SK-N-MC (cell line): ENCODE data around the gene RPUSD3.

Experiments used
- DNase-seq: peaks from one replicate; pipeline ENCODE4 v3.0.0-alpha.2; 2011; ENCODE audit warnings: low read depth, low spot score
- H3K27ac ChIP-seq: fragments of 200-600 bp; sonication (generic); 2 replicates; pipeline ENCODE4 v1.5.1; 2016; ENCODE audit warnings: mixed run types
- H3K36me3 ChIP-seq: fragments of 200-600 bp; sonication (generic); 2 replicates; pipeline ENCODE4 v1.6.1; 2017; ENCODE audit warnings: antibody characterized with exemption, low read length, mixed read lengths; ENCODE audit not compliant: insufficient read depth
- H3K4me3 ChIP-seq: fragments of 200-600 bp; sonication (generic); 2 replicates; pipeline ENCODE4 v1.5.1; 2016
- H3K9ac ChIP-seq: fragments of 200-600 bp; sonication (generic); 2 replicates; pipeline ENCODE4 v1.8.0; 2017; ENCODE audit warnings: mixed run types, mixed read lengths; ENCODE audit not compliant: insufficient read length
- H3K9me3 ChIP-seq: fragments of 200-600 bp; sonication (generic); 2 replicates; pipeline ENCODE4 v1.6.1; 2017; ENCODE audit warnings: low read depth, mild to moderate bottlenecking, antibody characterized with exemption, low read length, moderate library complexity, mixed read lengths
- EZH2 ChIP-seq: fragments of 200-600 bp; sonication (generic); IDR thresholded peaks from one replicate; pipeline ENCODE4 v1.6.1; 2017; ENCODE audit warnings: antibody characterized with exemption
- FOXP2 ChIP-seq: optimal IDR thresholded peaks from 2 replicates; pipeline ENCODE3; 2011; ENCODE audit warnings: mild to moderate bottlenecking, moderate library complexity; ENCODE audit not compliant: insufficient read depth; ENCODE audit errors: extremely low read length, control extremely low read depth
- POLR2AphosphoS5 ChIP-seq: IDR thresholded peaks from 2 replicates; pipeline ENCODE4 v1.6.1; 2012; ENCODE audit warnings: mild to moderate bottlenecking, low read depth, low read length, borderline replicate concordance

Gene RPUSD3

DNA sequence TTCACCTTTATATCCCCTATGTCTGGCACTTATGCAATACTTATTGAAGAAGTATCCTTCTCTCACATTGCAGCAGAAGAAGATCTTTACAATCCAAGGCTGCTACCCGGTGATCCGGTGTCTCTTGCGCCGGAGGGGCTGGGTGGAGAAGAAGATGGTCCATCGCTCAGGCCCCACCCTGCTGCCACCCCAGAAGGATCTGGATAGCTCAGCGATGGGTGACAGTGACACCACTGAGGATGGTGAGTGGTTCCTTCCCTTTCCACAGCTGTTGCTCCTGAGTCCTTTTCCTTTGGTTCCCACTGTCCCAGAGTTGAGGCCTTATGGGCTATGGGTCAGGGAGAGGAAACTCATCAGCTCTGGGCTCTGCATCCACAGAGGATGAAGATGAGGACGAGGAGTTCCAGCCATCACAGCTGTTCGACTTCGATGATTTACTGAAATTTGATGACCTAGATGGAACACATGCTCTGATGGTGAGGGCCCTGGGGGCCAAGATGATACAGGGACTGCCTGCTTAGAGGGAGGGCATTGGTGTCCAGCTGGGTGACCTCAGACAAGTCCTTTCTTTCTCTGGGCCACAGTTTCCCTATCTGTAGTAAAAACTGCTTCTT, 30.8 kb downstream of the RPUSD3 start:
- TF ChIP-seq FOXP2 (no peak), EZH2 (no peak), POLR2AphosphoS5 (no peak)
- Histone ChIP-seq H3K4me3 (no peak overlapping the region), H3K9ac (no peak overlapping the region), H3K9me3 (no peaks in the 10 kb centered on the region), H3K27ac (no peak overlapping the region), H3K36me3 (no peaks in the 10 kb centered on the region)
- DNase-seq = no peak

DNA sequence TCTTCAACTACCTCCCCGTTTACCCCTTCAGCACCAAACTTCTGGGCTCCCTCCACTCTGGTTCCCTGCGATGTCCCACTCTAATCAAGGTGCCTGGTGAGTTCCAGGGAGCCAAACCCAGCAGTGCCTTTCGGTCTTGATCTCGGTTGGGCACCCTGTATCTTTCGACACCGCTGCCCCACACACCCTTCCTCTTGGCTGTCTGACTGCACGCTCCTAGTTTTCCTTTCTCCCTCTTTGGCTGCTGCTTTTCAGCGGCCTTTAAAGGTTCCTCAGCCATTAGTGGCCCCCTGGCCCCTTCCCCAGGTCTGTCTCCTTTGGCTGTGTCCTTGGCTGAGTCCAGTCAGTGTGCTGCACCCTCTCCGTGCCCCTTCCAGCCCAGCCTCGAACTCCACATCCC, 33.0 kb downstream of the RPUSD3 start:
- H3K36me3 ChIP-seq = no peaks in the 10 kb centered on the region
- H3K4me3 ChIP-seq = no peak overlapping the region

DNA sequence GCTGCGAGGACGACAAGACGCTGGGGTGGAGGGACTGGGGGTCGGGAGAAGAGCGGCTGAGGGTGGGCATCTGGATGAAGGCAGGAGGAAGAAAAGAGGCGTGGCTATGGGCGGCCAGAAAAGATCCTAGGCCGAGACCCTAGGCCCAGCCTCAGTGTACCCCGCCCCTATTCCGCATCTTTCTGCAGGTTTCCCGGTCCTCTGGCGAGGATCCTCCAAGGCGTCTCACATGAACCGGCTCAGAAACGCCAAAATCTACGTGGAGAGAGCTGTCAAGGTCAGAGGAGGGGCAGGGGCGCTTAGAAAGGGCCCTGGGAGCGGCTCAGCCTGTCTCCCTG, 33.4 kb downstream of the RPUSD3 start:
- Histone ChIP-seq H3K9me3 (no peaks in the 10 kb centered on the region), H3K36me3 (no peaks in the 10 kb centered on the region; the same call in 1 of the 2 replicates), H3K27ac (no peak overlapping the region), H3K4me3 (peak overlapping the region; percentile 71), H3K9ac (peak overlapping the region; percentile 57)
- DNase-seq = no peak
- TF ChIP-seq EZH2 = no peak
- no peak for TF ChIP-seq POLR2AphosphoS5
- no peak for TF ChIP-seq FOXP2

More for the DNA sequence above, 33.0 kb downstream of the RPUSD3 start:
- TF ChIP-seq POLR2AphosphoS5 (no peak), FOXP2 (no peak), EZH2 (no peak)
- Histone ChIP-seq H3K9me3 (no peaks in the 10 kb centered on the region), H3K9ac (no peak overlapping the region), H3K27ac (no peak overlapping the region)
- no peak for DNase-seq

DNA sequence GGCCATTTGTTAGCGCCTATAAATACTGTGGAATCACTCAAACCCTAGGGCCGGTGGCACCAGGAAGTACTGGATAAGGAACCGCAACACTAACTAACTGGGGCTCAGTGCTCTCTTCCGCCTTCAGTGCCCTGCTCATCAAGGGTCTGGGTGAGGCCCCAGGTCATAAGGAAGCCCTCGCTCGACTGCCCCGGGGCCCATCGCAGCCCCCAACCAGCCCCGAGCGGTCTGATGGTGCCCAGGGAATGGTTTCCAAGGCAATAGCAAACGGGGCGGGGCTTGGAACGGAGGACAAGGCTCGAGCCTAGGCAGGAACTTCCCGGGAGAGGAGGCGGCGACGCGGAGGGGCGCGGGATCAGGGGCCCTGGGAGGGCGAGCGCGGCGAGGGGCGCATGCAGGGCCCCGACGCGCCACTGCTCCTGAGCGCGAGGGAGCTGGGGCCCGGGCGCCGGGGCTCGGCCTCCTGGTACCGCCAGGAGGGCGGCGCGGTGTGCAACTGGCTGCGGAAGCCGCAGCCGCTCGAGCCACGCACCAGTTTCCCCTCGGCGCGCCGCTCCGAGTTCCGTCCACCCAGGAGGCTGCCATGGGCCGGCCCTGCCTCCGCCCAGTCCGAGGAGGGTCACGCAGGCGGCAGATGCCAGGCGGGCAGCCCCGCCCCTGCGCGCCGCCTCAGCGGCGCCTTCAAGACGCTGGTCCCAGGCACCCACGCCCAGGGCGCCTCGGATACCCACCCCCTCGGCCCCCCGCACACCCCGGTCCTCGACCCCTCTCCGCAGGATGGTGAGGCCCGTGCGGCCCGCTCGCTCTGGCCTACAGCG, 34.0 kb downstream of the RPUSD3 start, which contains the start of gene TTLL3:
Gene TTLL3, plus strand, starts transcription at position 648 of the 818 bp plus-strand sequence. CDS start 400 bp downstream, outside the sequence.
- no peak for TF ChIP-seq FOXP2
- TF ChIP-seq POLR2AphosphoS5 = peak; percentile 49; the same call in 1 of the 2 replicates
- H3K4me3 ChIP-seq = peak within 1 kb of the TSS; percentile 71
- peak within 1 kb of the TSS; percentile 57 for H3K9ac ChIP-seq
- no peaks in the 10 kb centered on the region for H3K9me3 ChIP-seq
- H3K27ac ChIP-seq = peak within 1 kb of the TSS; percentile 64; the same call in 1 of the 2 replicates
- H3K36me3 ChIP-seq = no peaks in the 10 kb centered on the region; the same call in 1 of the 2 replicates
- no peak for DNase-seq

DNA sequence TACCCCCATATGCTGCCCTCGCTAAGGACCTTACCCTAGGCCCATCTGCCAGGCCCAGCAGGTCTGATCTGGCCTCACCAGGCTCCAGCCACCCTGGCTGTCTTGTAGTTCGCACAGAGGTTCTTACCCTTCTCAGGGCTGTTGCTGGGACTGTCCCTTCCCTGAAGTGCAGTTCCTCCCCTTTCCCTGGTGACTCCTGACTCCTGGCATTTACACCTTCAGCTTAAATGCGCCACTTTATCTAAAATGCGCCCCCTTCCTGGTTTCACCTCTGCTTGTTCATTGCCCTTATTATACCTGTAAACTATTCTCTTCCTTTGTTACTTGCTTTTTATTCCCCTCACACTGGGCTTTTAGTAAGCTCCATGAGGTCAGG, 34.6 kb downstream of the RPUSD3 start:
- no peaks in the 10 kb centered on the region for H3K9me3 ChIP-seq
- TF ChIP-seq POLR2AphosphoS5 (no peak), FOXP2 (no peak), EZH2 (no peak)
- H3K36me3 ChIP-seq = peaks cover 5% of the 10 kb centered on the region; the same call in 1 of the 2 replicates
- H3K27ac ChIP-seq = peak overlapping the region; percentile 64; the same call in 1 of the 2 replicates
- H3K4me3 ChIP-seq = peak overlapping the region; percentile 71
- H3K9ac ChIP-seq = no peak overlapping the region
- DNase-seq = no peak

DNA sequence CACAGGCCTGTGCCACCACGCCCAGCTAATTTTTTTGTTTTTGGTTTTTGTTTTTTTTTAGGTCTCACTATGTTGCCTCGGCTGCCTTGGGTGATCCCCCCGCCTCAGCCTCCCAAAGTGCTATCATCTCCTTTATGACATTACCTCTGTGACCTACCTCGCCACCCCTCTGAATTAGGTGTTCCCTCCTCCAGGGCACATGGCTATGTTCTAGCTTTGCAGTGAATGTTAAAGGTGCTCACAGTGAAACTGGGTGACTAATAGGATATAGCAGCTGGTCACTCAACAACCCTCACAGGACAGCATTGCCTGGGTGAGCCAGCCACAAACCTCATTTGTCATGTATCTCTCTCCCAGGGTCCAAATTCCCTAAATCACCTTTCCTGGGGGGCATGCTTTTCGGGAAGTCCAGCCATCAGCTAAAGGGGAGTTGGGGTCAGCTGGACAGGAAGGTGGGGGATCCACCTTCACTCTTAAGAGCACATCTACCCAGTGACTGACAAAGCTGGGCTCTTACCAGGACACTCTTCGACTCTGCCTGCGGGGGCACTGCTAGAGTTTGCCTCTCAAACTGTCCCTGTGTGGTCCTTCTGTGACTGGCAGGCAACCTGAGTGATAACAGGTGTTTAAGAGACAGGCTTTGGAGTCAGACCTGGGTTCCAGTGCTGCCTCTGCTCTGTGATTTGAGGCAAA, 35.3 kb downstream of the RPUSD3 start:
- no peak for DNase-seq
- H3K27ac ChIP-seq = no peak overlapping the region
- peaks cover 12% of the 10 kb centered on the region; the same call in 1 of the 2 replicates for H3K36me3 ChIP-seq
- H3K9ac ChIP-seq = no peak overlapping the region
- no peaks in the 10 kb centered on the region for H3K9me3 ChIP-seq
- H3K4me3 ChIP-seq = no peak overlapping the region
- no peak for TF ChIP-seq EZH2
- TF ChIP-seq FOXP2 = no peak
- no peak for TF ChIP-seq POLR2AphosphoS5

DNA sequence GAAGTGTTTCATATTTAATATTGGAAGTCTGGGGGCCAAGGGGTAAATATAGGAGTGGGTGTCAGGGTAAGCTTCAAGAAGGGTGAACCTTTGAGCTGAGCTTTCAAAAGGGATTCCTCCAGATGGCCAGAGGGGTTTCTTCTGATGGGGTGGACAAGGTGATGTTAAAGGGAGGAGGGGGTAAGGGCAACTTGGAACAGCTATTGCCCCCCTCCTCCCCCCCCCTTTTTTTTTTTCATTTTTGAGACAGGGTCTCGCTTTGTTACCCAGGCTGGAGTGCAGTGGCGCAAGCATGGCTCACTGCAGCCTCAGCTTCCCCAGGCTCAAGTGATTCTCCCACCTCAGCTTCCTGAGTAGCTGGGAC, 35.8 kb downstream of the RPUSD3 start:
- H3K36me3 ChIP-seq = peaks cover 17% of the 10 kb centered on the region; the same call in 1 of the 2 replicates
- no peaks in the 10 kb centered on the region for H3K9me3 ChIP-seq
- no peak for TF ChIP-seq POLR2AphosphoS5
- TF ChIP-seq EZH2 = no peak
- no peak for TF ChIP-seq FOXP2
- no peak overlapping the region for H3K4me3 ChIP-seq
- no peak overlapping the region for H3K27ac ChIP-seq
- no peak for DNase-seq
- no peak overlapping the region for H3K9ac ChIP-seq

DNA sequence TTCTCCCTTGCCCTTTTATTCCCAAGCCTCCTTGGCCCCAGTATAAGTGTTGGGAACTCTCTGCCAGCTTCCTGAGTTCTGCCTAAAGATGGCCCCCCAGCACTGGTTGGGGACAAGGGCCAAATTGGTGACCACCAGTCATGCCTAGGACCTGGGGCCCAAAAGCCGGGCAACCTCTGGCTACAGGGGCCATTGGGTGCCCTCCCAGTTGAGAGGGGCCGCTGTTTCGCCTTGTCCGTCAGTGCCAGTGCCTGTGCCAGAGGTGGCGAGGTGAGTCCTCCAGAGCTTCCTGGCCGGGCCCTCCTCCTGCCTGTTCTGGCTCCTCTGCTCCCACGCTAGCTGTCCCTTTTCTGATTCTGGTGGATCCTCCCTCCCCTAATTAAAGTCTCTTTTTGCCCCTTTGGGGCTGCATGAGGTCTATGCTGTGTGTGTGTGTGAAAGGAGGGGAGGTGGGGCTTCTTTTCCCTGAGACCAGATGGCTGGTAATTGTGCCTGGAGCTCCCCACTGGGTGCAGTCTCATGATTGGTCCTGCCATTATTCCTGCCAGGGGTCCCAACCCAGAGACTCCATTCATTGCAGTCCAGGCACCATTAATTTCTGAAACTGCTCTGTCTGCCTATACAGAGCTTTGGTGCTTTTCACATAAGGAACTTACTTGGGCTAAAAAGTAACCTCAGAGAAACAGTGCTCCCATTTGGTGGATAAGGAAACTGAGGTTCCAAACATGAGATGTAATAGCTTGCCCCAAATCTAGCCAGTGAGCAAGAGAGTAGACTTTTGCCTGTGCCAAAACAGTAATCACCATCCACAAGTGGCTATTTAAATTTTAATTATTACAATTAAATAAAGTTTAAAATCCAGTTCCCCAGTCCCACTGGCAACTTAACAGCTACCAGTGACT, 36.9 kb downstream of the RPUSD3 start:
- H3K36me3 ChIP-seq = peaks cover 17% of the 10 kb centered on the region; the same call in 1 of the 2 replicates

More for the DNA sequence above, 36.9 kb downstream of the RPUSD3 start:
- Histone ChIP-seq H3K9me3 (no peaks in the 10 kb centered on the region), H3K4me3 (no peak overlapping the region), H3K9ac (no peak overlapping the region), H3K27ac (no peak overlapping the region)
- no peak for DNase-seq
- TF ChIP-seq FOXP2 (no peak), POLR2AphosphoS5 (no peak), EZH2 (no peak)
